Measurements from ENCODE around the gene COX11. TPM values are rescaled to one million over a fixed set of nuclear protein-coding genes. Genes with fewer than 3 reads are reported as not detected.

The COX11 gene
- total RNA-seq, 2 experiments from 2014 or later, result 75.6 to 78.6 TPM

DNA sequence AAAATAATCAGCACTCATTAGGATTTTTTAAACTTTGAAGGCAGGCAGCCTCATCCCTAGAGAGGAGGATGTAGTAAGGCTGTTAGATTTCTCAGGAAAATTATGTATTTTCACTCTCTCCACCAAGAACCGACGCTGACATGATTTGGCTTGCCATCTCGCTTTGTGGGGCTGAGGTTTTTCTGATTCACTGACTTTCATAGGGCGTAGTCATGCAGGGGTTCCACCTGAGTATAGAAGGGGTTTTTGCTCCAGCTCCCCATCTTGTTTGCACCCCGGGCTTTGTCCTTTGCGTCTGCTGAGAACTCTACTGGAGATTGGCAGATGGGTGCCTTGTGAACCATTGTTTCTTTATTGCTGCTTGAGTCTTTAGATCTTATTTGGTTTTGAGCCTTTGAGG, 47.6 kb downstream of the COX11 start:
- TF ChIP-seq, protein P1, sequence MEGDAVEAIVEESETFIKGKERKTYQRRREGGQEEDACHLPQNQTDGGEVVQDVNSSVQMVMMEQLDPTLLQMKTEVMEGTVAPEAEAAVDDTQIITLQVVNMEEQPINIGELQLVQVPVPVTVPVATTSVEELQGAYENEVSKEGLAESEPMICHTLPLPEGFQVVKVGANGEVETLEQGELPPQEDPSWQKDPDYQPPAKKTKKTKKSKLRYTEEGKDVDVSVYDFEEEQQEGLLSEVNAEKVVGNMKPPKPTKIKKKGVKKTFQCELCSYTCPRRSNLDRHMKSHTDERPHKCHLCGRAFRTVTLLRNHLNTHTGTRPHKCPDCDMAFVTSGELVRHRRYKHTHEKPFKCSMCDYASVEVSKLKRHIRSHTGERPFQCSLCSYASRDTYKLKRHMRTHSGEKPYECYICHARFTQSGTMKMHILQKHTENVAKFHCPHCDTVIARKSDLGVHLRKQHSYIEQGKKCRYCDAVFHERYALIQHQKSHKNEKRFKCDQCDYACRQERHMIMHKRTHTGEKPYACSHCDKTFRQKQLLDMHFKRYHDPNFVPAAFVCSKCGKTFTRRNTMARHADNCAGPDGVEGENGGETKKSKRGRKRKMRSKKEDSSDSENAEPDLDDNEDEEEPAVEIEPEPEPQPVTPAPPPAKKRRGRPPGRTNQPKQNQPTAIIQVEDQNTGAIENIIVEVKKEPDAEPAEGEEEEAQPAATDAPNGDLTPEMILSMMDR (conservative IDR thresholded peaks at IDR 0.05; ENCODE audit: low read length), result no peak
- TF ChIP-seq EZH2phosphoT487 (IDR thresholded peaks at IDR 0.05; ENCODE audit: borderline replicate concordance, low read depth, low read length), result no peak
- no peaks in the 10 kb centered on the region for H3K36me3 ChIP-seq (ENCODE audit: insufficient read depth, low read length)
- H3K4me1 ChIP-seq (ENCODE audit: insufficient read depth, low read length, poor library complexity, severe bottlenecking), result no peaks in the 10 kb centered on the region
- no peak overlapping the region for H2AFZ ChIP-seq (ENCODE audit: low read length)
- H3K79me2 ChIP-seq (ENCODE audit: insufficient read depth, low read depth, low read length), result no peaks in the 10 kb centered on the region
- no peak overlapping the region for H3K4me2 ChIP-seq (ENCODE audit: low read length)
- H3K27ac ChIP-seq (ENCODE audit: low read depth, low read length, poor library complexity, severe bottlenecking), result no peak overlapping the region
- H3K4me3 ChIP-seq (ENCODE audit: low read depth, low read length, poor library complexity, severe bottlenecking), result no peak overlapping the region
- H3K9me3 ChIP-seq (ENCODE audit: low read length), result 0 out of 2 replicates have a peak, but pooled peaks cover 4% of the 10 kb centered on the region
- ChIA-PET POLR2A (no interaction called here), CTCF (ENCODE audit: unreplicated experiment) (no interaction called here)
- no peaks in the 10 kb centered on the region for H4K20me1 ChIP-seq (ENCODE audit: insufficient read depth, low read length)
- no TSS peak for BruUV-seq (replicated peaks)
- DNase-seq (ENCODE audit: low spot score), result no peak
- H3K9me2 ChIP-seq (ENCODE audit: insufficient read depth, low read length), result no peaks in the 10 kb centered on the region
- intact Hi-C loops (cut with micrococcal nuclease; ENCODE audit: unreplicated experiment), result no loop called here

DNA sequence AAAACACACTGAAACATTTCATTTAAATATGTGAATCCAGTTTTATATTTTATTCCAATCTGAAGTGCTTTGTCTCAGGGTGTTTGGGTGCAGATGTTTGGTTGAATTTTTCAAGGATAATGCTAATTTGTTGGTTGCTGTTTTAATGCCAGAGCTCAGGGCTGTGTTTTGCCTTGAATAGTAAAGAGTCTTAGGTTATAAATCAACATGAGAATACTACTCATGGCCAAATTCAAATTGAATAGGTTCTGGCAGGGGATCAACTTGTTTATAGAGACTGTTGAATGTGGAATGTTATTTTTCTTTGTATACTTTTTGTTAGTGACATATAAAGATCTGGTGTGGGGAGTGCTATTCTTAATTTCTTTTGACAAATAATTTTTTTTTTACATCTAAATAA, 49.0 kb downstream of the COX11 start:
- intact Hi-C loops (cut with micrococcal nuclease; ENCODE audit: unreplicated experiment), result no loop called here
- no peaks in the 10 kb centered on the region for H3K36me3 ChIP-seq (ENCODE audit: insufficient read depth, low read length)
- TF ChIP-seq, protein P1 (conservative IDR thresholded peaks at IDR 0.05; ENCODE audit: low read length), result no peak
- no peak for TF ChIP-seq EZH2phosphoT487 (IDR thresholded peaks at IDR 0.05; ENCODE audit: borderline replicate concordance, low read depth, low read length)
- CTCF ChIA-PET (ENCODE audit: unreplicated experiment), result no interaction called here
- H3K79me2 ChIP-seq (ENCODE audit: insufficient read depth, low read depth, low read length), result no peaks in the 10 kb centered on the region
- POLR2A ChIA-PET, result no interaction called here
- H3K4me1 ChIP-seq (ENCODE audit: insufficient read depth, low read length, poor library complexity, severe bottlenecking), result no peaks in the 10 kb centered on the region
- no peak overlapping the region for H3K4me3 ChIP-seq (ENCODE audit: low read depth, low read length, poor library complexity, severe bottlenecking)
- no peak for DNase-seq (ENCODE audit: low spot score)
- no peaks in the 10 kb centered on the region for H4K20me1 ChIP-seq (ENCODE audit: insufficient read depth, low read length)
- no peak overlapping the region for H2AFZ ChIP-seq (ENCODE audit: low read length)
- BruUV-seq (replicated peaks), result no TSS peak
- no peak overlapping the region for H3K27ac ChIP-seq (ENCODE audit: low read depth, low read length, poor library complexity, severe bottlenecking)
- no peaks in the 10 kb centered on the region for H3K9me2 ChIP-seq (ENCODE audit: insufficient read depth, low read length)
- H3K9me3 ChIP-seq (ENCODE audit: low read length), result 0 out of 2 replicates have a peak, but pooled peaks cover 4% of the 10 kb centered on the region
- no peak overlapping the region for H3K4me2 ChIP-seq (ENCODE audit: low read length)

DNA sequence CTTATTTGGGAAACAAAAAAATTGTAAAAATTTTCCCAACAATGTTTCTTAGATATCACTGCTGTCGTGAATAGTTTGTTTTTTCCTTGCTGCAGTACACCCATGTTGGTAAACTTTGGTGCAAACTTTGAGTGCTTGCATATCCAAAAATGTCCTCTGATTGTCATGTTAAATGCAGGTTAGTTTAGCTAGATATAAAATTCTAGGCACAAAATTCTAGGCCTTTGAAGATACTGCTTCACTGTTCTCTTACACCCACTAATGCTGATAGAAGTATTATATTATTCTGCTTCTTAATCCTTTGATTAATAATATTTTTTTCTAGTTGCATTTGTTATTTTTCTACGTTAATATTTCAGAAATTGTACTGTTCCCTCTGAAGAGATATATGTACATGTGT, 51.7 kb downstream of the COX11 start:
- H3K27ac ChIP-seq (ENCODE audit: low read depth, low read length, poor library complexity, severe bottlenecking), result no peak overlapping the region
- H3K9me3 ChIP-seq (ENCODE audit: low read length), result 0 out of 2 replicates have a peak, but pooled peaks cover 4% of the 10 kb centered on the region
- no peak overlapping the region for H2AFZ ChIP-seq (ENCODE audit: low read length)
- no peaks in the 10 kb centered on the region for H4K20me1 ChIP-seq (ENCODE audit: insufficient read depth, low read length)
- no peaks in the 10 kb centered on the region for H3K36me3 ChIP-seq (ENCODE audit: insufficient read depth, low read length)
- intact Hi-C loops (cut with micrococcal nuclease; ENCODE audit: unreplicated experiment), result no loop called here
- BruUV-seq (replicated peaks), result no TSS peak
- no peak for DNase-seq (ENCODE audit: low spot score)
- no peaks in the 10 kb centered on the region for H3K4me1 ChIP-seq (ENCODE audit: insufficient read depth, low read length, poor library complexity, severe bottlenecking)
- H3K79me2 ChIP-seq (ENCODE audit: insufficient read depth, low read depth, low read length), result no peaks in the 10 kb centered on the region
- TF ChIP-seq, protein P1 (conservative IDR thresholded peaks at IDR 0.05; ENCODE audit: low read length), result no peak
- no peak for TF ChIP-seq EZH2phosphoT487 (IDR thresholded peaks at IDR 0.05; ENCODE audit: borderline replicate concordance, low read depth, low read length)
- H3K9me2 ChIP-seq (ENCODE audit: insufficient read depth, low read length), result no peaks in the 10 kb centered on the region
- H3K4me3 ChIP-seq (ENCODE audit: low read depth, low read length, poor library complexity, severe bottlenecking), result no peak overlapping the region
- H3K4me2 ChIP-seq (ENCODE audit: low read length), result no peak overlapping the region
- POLR2A ChIA-PET, result no interaction called here
- CTCF ChIA-PET (ENCODE audit: unreplicated experiment), result no interaction called here

Small RNA genes lying within 50 kb of the gene (small RNA-seq; reads per million reads assigned to genes)
- not detected for gene AC007485.1

Other genes starting within 250 kb of the COX11 start
- gene TOM1L1, start 67.8 kb downstream of the COX11 start, total RNA-seq (2014; rRNA removed; shearing (Covaris generic)), result not detected in 2 replicates
- not detected in 2 replicates for gene TOM1L1, start 67.8 kb downstream of the COX11 start, total RNA-seq (2022)
- gene STXBP4, start 111 bp upstream of the COX11 start, total RNA-seq (2014; rRNA removed; shearing (Covaris generic)), result 9.4 and 21.8 TPM in 2 replicates
- 12.6 and 13.4 TPM in 2 replicates for gene STXBP4, start 111 bp upstream of the COX11 start, total RNA-seq (2022)

All from OCI-LY7 (cell line).